NCI-H524 (cell line): ENCODE data around the gene REM1.
A peak's percentile ranks its signal among the peaks of the same experiment; 100 is the strongest.
"Not testable (repeated sequence)": the region's sequence is repeated elsewhere in the genome, so short reads cannot be mapped to it uniquely, and the experiment has no call there.

Experiments
- DNase-seq, 2 experiments: peaks; one replicate each; lab custom pipeline; 2025; lab: John Stamatoyannopoulos, UW

The REM1 gene

GRCh38 chr20:31485450-31486339 lies 10.6 kb downstream of the REM1 start:
- no peak for DNase-seq

- no peak for DNase-seq
These were observed 13.0 kb downstream of the REM1 start for GRCh38 chr20:31488115-31488514.

GRCh38 chr20:31489152-31489551 lies 14.1 kb downstream of the REM1 start:
- DNase-seq: no peak

- DNase-seq: no peak
These were observed 15.7 kb downstream of the REM1 start for GRCh38 chr20:31490752-31491151.

GRCh38 chr20:31494131-31494530 lies 19.0 kb downstream of the REM1 start:
- peak in 1 of 2 experiments; percentile 16 for DNase-seq

GRCh38 chr20:31496761-31497295 lies 21.7 kb downstream of the REM1 start:
- DNase-seq: peak in 1 of 2 experiments; percentile 48

GRCh38 chr20:31497838-31498540 lies 22.9 kb downstream of the REM1 start:
- no peak for DNase-seq

GRCh38 chr20:31500527-31500926 lies 25.4 kb downstream of the REM1 start:
- no peak for DNase-seq

GRCh38 chr20:31502884-31503673 lies 28.0 kb downstream of the REM1 start:
- peak; percentile 67 to 76 for DNase-seq

- DNase-seq: no peak
These were observed 30.8 kb downstream of the REM1 start for GRCh38 chr20:31505903-31506302.

- peak; percentile 22 to 36 for DNase-seq
These were observed 33.6 kb downstream of the REM1 start for GRCh38 chr20:31508517-31509244.

GRCh38 chr20:31514154-31515071 lies 39.3 kb downstream of the REM1 start, which contains the start of gene HM13:
TSS of gene HM13 (plus strand) at chr20:31514442. CDS start at chr20:31514552, 110 bp downstream.
- peak; percentile 81 to 97 for DNase-seq

- no peak for DNase-seq
These were observed 40.1 kb downstream of the REM1 start for GRCh38 chr20:31515072-31515774.

GRCh38 chr20:31515775-31516107 lies 40.7 kb downstream of the REM1 start:
- no peak for DNase-seq

- DNase-seq: no peak
These were observed 41.1 kb downstream of the REM1 start for GRCh38 chr20:31516166-31516565.

- DNase-seq: no peak
These were observed 41.6 kb downstream of the REM1 start for GRCh38 chr20:31516651-31517050.

GRCh38 chr20:31517373-31517772 lies 42.3 kb downstream of the REM1 start:
- peak in 1 of 2 experiments; percentile 54 for DNase-seq

GRCh38 chr20:31521267-31521666 lies 46.2 kb downstream of the REM1 start:
- DNase-seq: not testable (repeated sequence)

GRCh38 chr20:31522731-31523130 lies 47.6 kb downstream of the REM1 start:
- no peak for DNase-seq
